Measurements from ENCODE around the gene GH1. TPM values are rescaled to one million over a fixed set of nuclear protein-coding genes. Genes with fewer than 3 reads are reported as not detected.
A peak's percentile ranks its signal among the peaks of the same experiment; 100 is the strongest.
"Not testable (repeated sequence)": the region's sequence is repeated elsewhere in the genome, so short reads cannot be mapped to it uniquely, and the experiment has no call there.

Gene GH1
- not detected for polyA plus RNA-seq (2013, experiment 1 of 2; ENCODE audit: insufficient read length)
- polyA plus RNA-seq (2013, experiment 2 of 2; ENCODE audit: insufficient read length): not detected

DNA sequence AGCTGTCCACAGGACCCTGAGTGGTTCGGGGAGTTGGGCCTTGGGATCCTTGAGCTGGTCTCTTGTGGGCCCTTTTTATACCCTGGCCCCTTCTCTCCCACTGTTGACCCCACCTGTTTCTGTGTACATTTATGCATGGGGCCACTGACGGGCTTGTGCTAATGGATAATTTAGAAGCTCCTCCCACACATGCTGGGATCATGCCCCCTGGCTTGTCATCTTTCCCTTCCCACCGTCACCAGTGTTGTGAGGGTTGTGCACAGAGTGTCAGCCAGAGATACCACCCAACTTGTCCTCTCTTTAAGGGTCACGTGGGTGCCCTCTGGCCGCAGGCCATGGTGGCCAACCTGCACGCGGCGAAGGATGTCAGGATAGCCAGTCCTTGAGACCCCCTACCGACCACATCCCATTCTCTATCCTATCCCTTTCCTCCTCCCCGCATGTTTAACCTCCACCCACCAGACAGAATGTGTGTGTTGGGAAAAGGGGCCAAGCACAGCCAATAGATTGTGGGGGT is at the start of gene GH1:
TSS of gene GH1 (minus strand) at position 51 of the 517 bp plus-strand sequence. CDS start 63 bp downstream, outside the sequence.
- not testable (repeated sequence) for DNase-seq

DNA sequence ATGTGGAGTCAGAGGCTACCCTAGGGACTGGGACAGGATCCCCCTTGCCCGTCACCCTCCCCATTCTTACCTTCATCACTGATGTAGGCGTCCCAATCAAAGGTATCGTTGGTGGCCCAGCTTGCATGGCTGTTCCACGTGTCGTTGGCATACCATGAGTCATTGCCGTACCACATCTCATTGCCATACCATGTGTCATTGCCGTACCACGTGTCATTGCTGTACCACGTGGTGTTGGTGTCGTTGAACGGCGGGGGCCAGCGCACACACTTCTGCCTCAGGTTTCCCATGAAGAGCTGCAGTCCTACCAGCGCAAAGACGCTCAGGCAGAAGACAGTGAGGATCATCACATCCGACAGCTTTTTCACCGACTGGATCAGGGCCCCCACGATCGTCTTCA is 49.3 kb upstream of the GH1 start:
- no peak for DNase-seq

DNA sequence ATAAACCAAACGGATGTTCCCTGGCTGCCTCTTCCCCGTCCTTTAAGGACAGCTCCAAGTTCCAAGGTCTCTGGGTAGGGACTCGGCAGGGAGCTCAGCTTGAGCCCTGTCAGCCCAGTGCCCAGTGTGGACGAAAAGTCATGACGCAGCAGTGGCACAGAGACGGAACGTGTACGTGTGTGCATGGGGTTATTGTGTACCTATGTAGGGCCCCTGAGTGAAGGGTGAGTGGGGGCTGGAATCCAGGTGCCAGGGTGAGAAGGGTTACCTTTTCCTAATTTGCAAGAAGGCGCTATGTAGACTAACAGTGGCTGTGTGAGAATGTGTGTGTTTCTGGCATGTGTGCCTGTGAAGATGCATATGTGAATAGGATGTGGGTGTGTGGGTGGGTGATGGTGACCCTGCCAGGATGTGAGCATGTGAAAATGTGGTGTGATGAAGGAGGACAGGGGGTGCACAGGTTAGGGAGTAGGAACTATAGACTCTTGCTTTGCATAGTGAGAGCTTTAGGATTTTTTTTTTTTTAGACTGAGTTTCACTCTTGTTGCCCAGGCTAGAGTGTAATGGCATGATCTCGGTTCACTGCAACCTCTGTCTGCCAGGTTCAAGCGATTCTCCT is 48.1 kb upstream of the GH1 start:
- no peak for DNase-seq

DNA sequence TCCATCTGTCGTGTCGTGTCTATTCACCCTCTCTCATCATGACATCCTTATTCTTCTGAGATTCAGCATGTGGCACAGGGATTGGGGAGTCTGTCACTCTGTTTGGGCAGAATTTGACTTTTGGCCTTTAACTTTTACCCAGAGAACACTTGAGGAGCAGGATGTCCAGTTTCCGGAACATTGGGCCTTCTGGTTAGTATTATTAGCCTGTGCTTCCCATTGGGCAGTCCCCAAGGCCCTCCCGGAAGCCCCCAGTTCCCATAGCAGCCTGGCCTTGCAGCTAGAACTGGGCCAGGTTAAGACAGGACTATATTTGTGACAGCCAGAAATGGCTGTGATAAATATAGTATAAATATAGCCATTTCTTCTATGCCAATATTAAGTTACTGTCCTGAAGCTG is 44.5 kb upstream of the GH1 start:
- no peak for DNase-seq

DNA sequence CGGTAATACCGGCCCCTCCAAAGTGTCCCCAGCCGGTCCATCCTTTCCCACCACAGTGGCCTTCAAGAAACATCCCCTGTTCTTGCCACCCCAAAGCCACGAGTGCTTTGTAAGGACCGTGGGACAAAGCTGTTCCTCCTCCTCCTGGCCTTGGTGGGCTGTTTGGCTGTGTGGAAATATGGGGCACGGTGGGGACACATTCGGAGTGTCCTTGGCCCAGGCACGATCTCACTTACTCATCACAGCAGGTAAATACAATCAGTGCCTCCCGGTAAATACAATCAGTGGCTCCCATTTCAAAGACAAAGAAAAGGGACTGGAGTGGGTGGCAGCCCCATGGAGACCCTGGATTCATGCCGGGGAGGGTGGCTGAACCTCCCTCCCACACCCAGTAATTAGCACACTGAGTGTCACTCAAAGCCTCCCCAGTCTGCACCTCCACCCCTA is 43.7 kb upstream of the GH1 start:
- no peak for DNase-seq

DNA sequence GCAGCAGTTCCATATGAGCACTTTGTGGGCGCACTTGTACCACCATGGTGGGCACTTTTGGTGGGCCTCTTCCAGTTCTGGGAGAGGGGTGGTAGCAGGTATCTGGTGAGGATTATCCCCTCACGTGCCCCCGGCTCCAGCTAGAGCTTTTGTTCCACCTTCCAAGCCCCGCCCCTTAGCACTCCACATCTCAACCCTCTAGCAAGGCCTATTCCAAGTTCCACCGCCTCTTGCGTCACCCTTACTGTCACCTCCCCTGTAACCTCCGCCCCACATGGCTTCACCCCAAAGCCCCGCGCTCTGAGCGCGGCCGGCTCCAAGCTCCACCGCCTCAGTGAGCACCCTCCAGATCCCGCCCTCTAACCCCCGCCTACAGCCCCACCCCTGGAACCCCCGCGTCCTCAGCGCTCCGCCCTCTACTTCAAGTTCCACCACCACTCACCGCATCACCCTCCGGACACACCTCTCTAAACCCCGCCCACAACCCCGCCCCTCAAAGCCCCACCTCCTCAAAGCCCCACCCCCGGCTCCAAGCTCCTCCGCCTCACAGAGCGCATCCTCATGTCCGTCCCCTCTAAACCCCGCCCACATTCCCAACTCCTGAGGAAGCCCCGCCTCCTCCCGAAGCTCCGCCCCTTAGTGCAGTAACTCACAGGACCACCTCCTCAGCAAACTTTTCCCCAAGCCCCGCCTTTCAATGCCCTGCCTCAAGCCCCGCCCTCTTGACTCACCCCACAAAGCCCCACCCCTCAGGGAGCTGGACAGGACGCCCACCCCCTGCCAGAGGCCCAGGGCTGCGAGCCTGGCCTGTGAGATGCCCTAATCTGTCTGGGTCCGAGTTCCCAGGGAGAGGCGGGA is 42.9 kb upstream of the GH1 start:
- DNase-seq: peak; percentile 71

DNA sequence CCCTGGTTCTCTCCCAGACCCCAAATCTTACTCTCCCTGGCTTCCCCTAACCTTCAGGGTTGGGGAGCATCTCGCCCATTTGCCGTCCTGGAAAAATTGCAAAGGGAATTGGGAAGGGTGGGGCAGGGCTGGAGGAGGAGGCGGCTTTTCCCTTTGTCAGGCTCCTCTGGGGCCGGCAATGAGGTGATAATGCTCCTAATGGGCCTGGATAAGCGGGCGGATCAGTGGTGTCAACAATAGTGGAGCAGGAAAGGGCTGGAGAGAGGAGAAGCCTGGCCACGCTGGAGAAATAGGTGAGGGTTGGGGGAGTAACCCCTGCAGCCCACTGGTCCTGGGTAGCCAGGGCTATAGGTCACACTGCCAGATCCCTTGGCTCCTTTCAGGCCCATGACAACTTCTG is 41.8 kb upstream of the GH1 start:
- DNase-seq: no peak

DNA sequence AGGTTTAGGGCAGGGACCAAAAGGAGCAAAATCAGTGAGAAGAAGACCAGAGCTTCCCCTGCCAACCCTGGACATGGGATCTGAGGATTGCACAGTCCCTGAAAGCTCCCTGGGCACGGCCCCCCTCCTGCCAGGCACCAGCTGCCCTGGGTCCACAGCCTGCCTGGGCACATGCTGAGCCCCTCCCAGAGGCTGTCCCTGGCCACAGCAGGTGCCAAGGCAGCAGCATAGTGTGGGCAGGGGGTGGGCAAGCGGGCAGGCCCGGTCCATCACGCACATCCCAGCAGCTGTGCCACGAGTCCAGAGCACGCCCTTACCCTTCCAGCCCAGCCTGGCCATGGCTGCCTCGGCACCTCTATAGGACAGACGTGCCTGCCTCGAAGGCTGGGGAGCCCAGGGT is 41.4 kb upstream of the GH1 start:
- no peak for DNase-seq

DNA sequence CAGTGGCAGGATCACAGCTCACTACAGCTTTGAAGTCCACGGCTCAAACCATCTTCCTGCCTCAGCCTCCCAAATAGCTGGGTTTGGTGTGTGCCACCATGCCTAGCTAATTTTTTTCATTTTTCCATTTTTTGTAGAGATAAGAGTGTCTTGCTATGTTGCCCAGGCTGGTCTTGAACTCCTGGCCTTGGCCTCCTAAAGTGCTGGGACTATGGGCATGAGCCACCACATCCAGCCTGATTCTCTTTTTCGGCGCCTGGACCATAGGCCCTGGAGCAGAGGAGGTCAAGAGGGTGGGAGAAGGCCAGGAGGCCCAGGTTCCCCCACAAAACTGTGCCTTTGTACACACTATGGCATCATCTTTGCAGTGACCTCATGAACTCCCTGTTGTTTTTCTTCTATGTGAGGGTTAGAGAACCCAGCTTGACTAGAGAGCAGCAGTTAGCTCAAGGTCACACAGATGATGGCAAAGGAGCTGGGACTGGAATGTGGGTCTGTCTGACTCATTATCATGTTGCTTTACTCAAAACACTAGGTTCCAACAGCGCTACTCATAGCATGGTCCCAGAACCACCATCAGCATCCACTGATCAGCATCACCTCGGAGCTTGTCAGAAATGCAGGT is 37.8 kb upstream of the GH1 start:
- DNase-seq: peak; percentile 37

DNA sequence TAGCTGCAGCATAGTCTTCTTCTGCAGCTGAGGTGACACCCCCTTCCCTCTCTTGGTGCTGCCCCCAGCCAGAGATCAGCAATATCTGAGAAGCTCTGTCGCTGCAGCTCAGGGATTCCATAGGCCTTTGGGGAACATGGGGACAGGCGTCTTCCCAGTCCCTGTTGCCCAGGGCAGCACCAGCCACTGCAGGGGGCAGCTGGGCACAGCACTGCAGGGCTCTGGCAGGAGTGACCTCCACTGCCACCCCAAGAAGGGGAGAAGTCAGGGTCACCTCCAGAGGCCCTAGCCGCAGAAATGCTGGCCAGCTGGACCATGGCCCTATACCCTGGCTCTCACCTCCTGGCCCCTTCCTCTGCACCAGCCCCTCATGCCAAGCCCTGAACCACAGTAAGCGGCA is 37.2 kb upstream of the GH1 start:
- DNase-seq: no peak

DNA sequence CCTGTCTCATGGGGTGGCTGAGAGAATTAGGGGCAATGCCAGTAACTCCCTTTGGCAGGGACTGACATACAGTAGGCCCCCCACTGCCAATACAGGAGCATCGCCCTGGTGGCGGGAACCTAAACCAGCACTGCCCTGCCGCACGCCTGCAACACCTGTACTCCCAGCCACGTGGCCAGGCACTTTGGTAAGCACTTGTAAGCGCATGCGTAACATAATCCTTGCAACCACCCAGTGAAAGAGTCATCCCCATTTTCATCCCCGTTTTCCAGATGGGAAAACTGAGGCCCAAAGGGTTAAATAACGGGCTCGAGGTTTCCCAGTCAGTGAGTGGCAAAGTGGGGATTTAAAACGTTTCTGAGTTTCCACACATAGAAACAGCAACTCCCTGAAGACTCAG is 36.6 kb upstream of the GH1 start:
- no peak for DNase-seq

DNA sequence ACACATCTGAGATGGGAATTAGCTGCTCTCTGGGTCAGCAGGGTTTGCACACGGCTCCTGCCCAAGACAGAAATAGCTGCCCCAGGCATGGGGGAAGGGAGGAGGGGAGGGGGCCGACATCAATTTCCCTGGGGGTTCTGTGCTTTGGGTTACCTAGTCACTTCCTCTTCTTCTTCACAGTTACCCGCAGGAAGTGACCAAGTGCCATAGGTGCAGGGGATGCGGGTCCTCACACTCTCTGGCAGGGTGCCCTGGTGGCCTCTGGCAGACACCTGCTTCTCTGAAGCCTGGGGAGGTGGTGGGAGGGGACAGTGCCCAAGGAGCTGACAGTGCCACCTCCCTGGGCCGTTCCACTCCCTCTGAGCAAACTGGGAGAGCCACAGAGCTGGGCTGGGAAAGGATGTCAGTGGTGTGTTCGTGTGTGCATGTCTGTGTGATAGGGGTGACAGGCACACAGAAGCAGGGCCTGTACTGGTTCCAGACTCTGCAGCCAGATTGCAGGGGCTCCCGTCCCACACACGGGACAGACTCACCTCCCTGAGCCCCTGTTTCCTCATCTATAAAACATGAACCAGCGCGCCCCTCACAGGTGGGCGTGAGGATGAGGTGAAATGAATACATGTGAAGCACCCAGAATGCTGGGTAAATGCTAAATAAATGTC is 35.9 kb upstream of the GH1 start:
- no peak for DNase-seq

DNA sequence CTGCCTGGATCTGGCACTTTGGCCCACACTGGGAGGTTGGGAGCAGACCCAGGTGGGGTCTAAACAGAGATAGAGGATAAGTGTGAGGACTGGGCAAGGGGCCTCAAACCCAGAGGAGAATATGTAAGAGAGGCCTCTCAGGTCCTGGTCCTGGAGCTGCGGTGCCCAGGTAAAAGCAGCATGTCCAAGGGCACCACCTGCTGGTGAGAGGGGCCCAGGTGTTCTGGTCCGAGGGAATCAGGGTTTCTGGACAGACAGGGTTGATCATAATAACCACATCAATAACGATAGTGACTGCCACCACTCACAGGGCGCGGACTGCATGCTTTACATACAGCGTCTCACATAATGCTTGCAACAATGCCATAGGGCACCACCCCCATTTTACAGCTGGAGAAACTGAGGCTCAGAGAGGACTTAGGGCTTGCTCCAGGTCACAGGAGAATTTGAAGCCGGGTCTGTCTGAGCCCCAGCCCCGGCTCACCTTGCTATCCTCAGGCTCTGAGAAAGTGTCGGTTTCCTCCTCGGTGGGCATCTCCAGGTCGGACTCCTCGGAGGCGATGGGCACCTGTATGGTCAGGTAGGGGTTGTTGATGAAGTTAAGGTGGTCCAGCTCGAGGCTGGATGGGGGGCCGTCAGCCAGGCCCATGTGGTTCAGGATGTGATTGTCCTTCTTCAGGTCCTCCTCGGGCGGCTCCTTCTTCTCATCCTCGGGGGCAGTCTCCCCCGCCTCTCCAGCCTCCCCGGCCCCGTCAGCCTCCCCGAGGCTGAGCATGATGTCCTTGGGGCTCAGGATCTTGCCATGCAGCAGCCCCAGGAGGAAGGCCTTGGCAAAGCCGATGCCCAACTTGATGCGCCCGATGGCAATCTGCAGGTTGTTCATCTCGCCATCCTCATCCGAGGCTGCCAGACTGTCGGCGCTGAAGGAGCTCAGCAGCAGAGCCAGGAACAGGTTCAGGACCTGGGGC is 32.6 kb upstream of the GH1 start:
- no peak for DNase-seq

DNA sequence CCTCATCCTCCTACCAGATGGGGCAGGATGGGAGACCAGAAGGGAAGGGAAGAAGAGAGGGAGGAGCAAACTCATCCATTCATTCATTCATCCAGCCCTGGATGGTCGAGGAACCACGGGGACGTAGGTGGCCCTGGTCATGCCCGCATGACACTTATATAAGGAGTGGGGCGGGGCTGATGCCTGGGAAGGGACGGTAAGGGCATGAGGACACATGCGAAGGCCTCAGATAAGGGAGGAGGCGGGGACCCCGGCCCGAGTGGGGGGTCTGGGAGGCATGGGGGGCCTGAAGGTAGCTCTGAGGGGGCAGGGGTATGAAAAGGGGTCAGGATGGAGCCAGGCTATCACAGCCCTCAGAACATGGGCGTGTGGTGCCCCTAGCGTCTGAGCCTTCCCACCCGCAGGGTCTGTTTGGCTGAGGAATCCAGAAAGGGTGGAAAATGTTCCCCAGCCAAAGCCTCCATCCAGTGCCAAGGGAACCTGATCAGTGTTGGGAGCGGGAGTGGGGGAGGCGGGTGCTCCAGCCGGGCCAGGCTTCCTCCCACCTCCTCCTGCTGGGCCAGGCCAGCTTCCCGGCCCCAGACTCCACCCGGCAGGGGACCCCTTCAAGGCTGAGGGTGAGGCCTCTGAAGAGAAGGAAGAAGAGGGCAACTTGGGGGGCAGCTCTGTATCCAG is 31.1 kb upstream of the GH1 start:
- DNase-seq: no peak

DNA sequence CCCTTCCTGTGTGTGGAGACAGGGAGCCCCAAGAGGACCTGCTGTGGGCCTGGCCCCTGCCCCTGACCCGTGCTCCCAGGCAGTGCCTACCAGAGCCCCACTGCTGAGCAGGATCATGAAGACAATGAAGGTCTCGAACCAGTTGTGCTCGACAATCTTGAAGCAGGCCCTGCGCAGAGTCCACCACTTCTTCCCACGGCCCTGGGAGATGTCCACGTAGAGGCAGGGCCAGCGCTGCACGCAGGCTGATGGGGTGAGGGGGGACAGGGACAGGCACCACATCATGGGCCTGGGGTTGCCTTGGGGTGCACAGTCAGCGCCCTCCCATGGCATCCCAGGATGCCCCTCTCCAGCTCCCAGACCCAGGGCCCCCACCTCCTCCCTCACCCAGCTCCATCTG is 29.9 kb upstream of the GH1 start:
- no peak for DNase-seq

DNA sequence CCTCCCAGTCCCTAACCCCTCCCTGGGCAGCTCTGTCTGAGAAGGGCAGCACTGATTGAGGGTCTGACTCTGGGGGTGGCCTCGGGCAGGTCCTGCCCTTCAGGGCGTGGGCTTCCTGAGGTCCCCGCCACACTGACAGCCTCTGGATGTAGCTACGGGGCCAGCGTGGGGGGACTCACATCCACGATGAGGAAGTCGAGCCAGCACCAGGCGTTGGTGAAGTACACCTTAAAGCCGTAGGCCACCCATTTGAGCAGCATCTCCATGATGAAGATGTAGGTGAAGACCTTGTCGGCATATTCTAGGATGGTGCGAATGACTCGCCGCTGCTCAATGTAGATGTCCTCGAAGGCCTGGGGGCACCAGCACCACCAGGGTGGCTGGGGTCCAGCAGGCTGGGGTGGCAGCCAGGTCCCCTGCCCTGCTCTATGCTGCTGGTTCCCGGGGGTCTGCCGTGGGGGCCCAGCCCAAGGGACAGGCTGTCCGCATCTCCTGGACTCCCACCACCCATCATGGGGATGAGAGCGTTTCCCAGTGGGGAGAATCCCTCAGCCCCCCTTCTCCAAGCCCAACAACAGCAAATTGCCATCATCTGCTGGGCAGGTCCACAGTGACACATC is 29.2 kb upstream of the GH1 start:
- no peak for DNase-seq

DNA sequence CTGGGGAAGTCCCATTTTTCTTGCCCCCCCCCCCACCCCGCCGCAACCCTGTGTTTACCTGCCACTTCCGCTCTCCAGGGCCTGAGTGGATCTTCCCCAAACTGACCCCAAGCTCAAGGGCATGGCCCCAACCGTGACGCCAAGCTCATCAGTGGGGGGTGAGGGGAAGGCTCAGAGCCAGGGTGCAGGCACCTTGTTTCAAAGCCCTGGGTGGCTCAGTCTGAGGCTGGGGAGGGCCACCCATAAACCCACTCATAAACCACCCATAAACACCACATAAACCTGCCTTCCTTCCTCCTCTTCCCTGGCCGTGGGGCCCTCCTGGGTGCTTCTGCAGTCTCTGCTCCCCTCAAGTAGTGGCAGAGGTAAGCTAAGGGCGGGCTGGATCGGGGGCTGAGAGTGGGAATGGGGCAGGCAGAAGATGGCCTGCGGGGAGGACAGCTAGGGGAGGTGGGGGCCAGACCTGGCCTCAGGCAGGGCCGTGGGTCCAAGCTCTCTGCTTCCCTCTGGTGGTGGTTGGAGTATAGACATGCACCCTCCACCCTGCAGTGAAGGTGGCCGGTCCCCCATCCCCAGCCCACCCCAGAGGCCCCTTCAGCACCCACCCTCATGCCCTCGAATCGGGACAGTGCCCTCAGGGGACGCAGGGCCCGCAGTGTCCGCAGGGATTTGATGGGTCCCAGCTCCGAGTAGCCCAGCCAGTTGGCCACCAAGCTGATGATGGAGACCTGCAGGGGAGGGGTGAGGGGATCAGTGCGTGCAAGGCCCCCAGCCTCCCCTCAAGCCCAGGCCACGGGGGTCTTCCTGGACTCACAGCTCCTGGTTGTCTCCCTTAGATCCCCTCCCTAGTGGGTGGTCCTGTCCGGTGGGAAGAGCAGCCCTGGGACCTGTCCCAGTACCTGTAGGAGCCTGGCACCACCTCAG is 28.1 kb upstream of the GH1 start:
- DNase-seq: peak; percentile 16

DNA sequence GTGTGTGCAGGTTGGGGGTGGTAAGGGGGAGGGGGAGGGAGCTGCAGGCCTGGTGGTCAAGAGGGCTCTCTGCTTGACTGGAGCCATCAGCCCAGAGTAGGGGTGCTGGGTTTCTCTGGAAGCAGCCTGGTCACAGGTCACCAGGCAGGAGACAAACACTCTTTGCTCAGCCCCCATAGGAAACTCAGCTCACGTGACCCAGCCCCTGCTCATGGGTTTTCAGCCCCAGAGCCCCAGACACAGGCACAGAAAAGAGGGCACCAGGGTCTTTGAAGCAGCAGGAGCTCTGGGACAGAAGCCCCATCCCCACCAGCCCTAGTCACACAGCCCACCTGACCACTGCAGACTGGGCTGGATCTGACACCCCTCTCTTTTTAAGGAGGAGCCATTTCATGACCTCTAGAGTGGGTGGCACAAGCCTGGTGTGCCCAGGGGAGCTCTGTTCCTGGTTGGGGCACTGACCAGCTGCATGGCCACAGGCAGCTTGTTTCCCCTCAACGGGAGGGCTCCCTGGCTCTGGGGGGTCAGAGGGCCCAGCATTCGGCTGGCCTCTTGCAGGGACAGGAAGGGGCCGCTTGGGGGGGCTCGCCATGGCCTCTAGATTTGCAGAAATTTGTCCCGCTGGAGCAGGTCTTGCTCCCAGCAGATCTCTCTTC is 27.3 kb upstream of the GH1 start:
- no peak for DNase-seq

Data from fibroblast of skin of scalp (primary cell).